Uterus (tissue), 4 donors: ENCODE measurements around the gene TOP1. TPM values are rescaled to one million over a fixed set of nuclear protein-coding genes. Genes with fewer than 3 reads are reported as not detected.

Experiments used
- DNase-seq, 2 donors: peaks; one replicate each; pipeline ENCODE4 v3.0.0-alpha.2; 2019 to 2020
- H3K27ac ChIP-seq, 2 donors: fragments of 200-600 bp; sonication (generic); 1 replicate in 1 of 2; 2 replicates in 1 of 2; pipeline ENCODE4 v1.5.1; 2016 to 2018
- H3K27me3 ChIP-seq, 2 donors: fragments of 200-600 bp; sonication (generic); one replicate each; pipeline ENCODE4 v1.5.1; 2018 to 2019; ENCODE audit warnings: control low read depth in 1 of 2
- H3K36me3 ChIP-seq, 2 donors: fragments of 200-600 bp; sonication (generic); one replicate each; pipeline ENCODE4 v1.5.1; 2019; ENCODE audit warnings: control low read depth in 1 of 2
- H3K4me1 ChIP-seq, 2 donors: fragments of 200-600 bp; sonication (generic); one replicate each; pipeline ENCODE4 v1.5.1; 2018 to 2019; ENCODE audit warnings: control low read depth in 1 of 2
- H3K4me3 ChIP-seq, 2 donors: fragments of 200-600 bp; sonication (generic); 1 replicate in 1 of 2; 2 replicates in 1 of 2; pipeline ENCODE4 v1.5.1; 2018 to 2019; ENCODE audit warnings: mild to moderate bottlenecking in 1 of 2
- H3K9me3 ChIP-seq, 2 donors: fragments of 200-600 bp; sonication (generic); one replicate each; pipeline ENCODE4 v1.5.1; 2019; ENCODE audit warnings: control low read depth in 1 of 2
- CTCF ChIP-seq, 4 experiments: fragments of 200-600 bp in 2 of 4; fragments of 450-650 bp in 2 of 4; sonication (generic) in 2 of 4; IDR thresholded peaks; one replicate each; pipeline ENCODE4 v1.5.1; 2016 to 2019; ENCODE audit warnings: antibody characterized with exemption in 4 of 4, mild to moderate bottlenecking in 2 of 4, moderate library complexity in 1 of 4
- POLR2A ChIP-seq, 2 donors: fragments of 450-650 bp; IDR thresholded peaks; one replicate each; pipeline ENCODE4 v1.6.1; 2016; ENCODE audit warnings: antibody characterized with exemption in 2 of 2, mild to moderate bottlenecking in 1 of 2, moderate library complexity in 1 of 2
- intact Hi-C: fragments of 100-400 bp; cut with DNase I; formaldehyde crosslinking; loops from one replicate; pipeline ENCODE4 v1.15.1; 2023; ENCODE audit warnings: low total_unique reads
- total RNA-seq, 4 donors: library from RNA; depleted of rRNA in 3 of 4; stranded (reverse); fragments of >200 nt in 3 of 4; gene quantifications; one replicate each; pipeline versions ENCODE4 v1.1.0 to v1.2.4, GENCODE V29; 2014 to 2023
- donor health status: DM: yes; HTN: yes; CAD: no.

The TOP1 gene
- total RNA-seq, 4 donors from 2014 or later: 20.5 to 47.1 (median 35.4) TPM

GRCh38 chr20:41133709-41134361, 105.2 kb downstream of the TOP1 start:
- no peaks in the 10 kb centered on the region for H3K27me3 ChIP-seq
- H3K4me1 ChIP-seq: peaks cover 0 to 6% of the 10 kb centered on the region in 2 donors
- no peak for DNase-seq
- intact Hi-C loops: no loop called here
- H3K4me3 ChIP-seq: no peak overlapping the region
- TF ChIP-seq CTCF (IDR thresholded peaks at IDR 0.05) (no peak), POLR2A (IDR thresholded peaks at IDR 0.05) (no peak)
- H3K9me3 ChIP-seq: no peaks in the 10 kb centered on the region
- no peak overlapping the region for H3K27ac ChIP-seq
- H3K36me3 ChIP-seq: no peaks in the 10 kb centered on the region

GRCh38 chr20:41134362-41135186, 106.0 kb downstream of the TOP1 start:
- no peak for DNase-seq
- intact Hi-C loops: no loop called here
- no peaks in the 10 kb centered on the region for H3K9me3 ChIP-seq

GRCh38 chr20:41135187-41135887, 106.7 kb downstream of the TOP1 start:
- DNase-seq: no peak

More at GRCh38 chr20:41134362-41135186, 106.0 kb downstream of the TOP1 start:
- H3K27me3 ChIP-seq: no peaks in the 10 kb centered on the region
- H3K4me1 ChIP-seq: peaks cover 0 to 6% of the 10 kb centered on the region in 2 donors
- no peak for TF ChIP-seq CTCF (IDR thresholded peaks at IDR 0.05)
- no peak for TF ChIP-seq POLR2A (IDR thresholded peaks at IDR 0.05)
- no peaks in the 10 kb centered on the region for H3K36me3 ChIP-seq
- no peak overlapping the region for H3K4me3 ChIP-seq
- H3K27ac ChIP-seq: no peak overlapping the region

GRCh38 chr20:41135888-41136679, 107.5 kb downstream of the TOP1 start:
- peaks cover 4 to 7% of the 10 kb centered on the region in 2 donors for H3K4me1 ChIP-seq
- peak overlapping the region; percentile 61 to 99 for H3K4me3 ChIP-seq
- H3K9me3 ChIP-seq: no peaks in the 10 kb centered on the region
- intact Hi-C loops: no loop called here
- TF ChIP-seq CTCF (IDR thresholded peaks at IDR 0.05) (no peak), POLR2A (IDR thresholded peaks at IDR 0.05) (no peak)
- no peaks in the 10 kb centered on the region for H3K36me3 ChIP-seq
- peak overlapping the region; percentile 93 to 99 for H3K27ac ChIP-seq
- no peaks in the 10 kb centered on the region for H3K27me3 ChIP-seq
- no peak for DNase-seq

More at GRCh38 chr20:41135187-41135887, 106.7 kb downstream of the TOP1 start:
- H3K36me3 ChIP-seq: no peaks in the 10 kb centered on the region
- H3K4me1 ChIP-seq: peaks cover 0 to 6% of the 10 kb centered on the region in 2 donors
- no peak overlapping the region for H3K4me3 ChIP-seq
- H3K27ac ChIP-seq: no peak overlapping the region
- intact Hi-C loops: no loop called here
- H3K27me3 ChIP-seq: no peaks in the 10 kb centered on the region
- no peaks in the 10 kb centered on the region for H3K9me3 ChIP-seq
- TF ChIP-seq POLR2A (IDR thresholded peaks at IDR 0.05) (no peak), CTCF (IDR thresholded peaks at IDR 0.05) (peak; percentile 31 to 45 (median 38))
